ENCODE results near the gene WDR7.

The WDR7 gene

DNA sequence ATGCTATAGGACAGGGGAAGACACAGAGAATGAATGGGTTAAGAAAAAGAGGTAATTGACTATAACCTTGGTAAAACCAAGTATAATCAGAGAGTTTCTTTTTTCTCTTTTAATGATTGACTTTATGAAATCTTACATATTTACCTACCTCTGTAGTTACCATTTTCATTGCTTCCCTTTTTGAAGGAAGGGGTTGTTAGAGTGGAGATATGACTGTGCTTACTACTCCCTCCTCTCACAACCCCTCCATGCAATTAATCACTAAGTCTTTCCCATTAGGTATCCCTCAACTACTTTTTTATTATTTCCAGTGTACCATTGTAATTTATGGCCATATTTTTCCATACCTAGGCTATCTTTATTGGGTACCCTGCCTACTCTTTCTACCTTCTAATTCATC is 71.4 kb downstream of the WDR7 start:
- DNase-seq (ENCODE audit: low spot score) = no peak

- no peak for DNase-seq (ENCODE audit: low spot score)
Measured at GRCh38 chr18:56723068-56723467, 71.9 kb downstream of the WDR7 start.

- no peak for DNase-seq (ENCODE audit: low spot score)
Measured at GRCh38 chr18:56723706-56724105, 72.5 kb downstream of the WDR7 start.

DNA sequence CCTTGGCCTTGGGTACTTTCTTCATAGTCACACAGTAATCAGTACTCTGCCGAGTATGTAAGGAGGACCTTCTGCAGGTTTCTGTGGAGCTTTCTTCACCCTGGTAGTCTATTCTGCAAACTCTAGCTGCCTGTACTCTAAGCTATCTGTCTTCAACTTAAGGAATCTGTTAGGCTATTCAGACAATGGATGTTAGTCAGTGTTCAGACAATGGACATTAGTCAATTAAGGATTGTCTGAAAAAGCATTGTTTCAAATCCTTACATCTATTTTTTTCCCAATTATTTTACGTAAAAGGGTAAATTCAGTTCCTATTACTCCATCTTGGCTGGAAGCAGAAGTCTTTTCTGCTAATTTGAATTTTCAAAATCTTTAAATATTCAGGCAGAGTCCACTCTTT is 75.7 kb downstream of the WDR7 start:
- no peak for DNase-seq (ENCODE audit: low spot score)

DNA sequence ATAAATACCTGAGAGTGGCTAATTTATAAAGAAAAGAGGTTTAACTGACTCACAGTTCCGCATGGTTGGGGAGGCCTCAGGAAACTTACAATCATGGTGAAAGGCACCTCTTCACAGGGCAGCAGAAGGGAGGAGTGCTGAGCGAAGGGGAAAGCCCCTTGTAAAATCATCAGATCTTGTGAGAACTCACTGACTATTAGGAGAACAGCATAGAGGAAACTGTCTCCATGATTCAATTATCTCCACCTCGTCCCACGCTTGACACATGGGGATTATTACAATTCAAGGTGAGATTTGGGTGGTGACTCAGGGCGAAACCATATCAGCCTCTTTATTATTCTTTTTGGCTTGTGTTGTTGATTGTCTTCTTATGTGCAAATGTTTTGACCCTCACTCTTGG is 76.2 kb downstream of the WDR7 start:
- DNase-seq (ENCODE audit: low spot score) = no peak

GRCh38 chr18:56728741-56729140 is 77.6 kb downstream of the WDR7 start:
- DNase-seq (ENCODE audit: low spot score) = no peak

- DNase-seq (ENCODE audit: low spot score) = no peak
Measured at GRCh38 chr18:56738184-56738583, 87.0 kb downstream of the WDR7 start.

DNA sequence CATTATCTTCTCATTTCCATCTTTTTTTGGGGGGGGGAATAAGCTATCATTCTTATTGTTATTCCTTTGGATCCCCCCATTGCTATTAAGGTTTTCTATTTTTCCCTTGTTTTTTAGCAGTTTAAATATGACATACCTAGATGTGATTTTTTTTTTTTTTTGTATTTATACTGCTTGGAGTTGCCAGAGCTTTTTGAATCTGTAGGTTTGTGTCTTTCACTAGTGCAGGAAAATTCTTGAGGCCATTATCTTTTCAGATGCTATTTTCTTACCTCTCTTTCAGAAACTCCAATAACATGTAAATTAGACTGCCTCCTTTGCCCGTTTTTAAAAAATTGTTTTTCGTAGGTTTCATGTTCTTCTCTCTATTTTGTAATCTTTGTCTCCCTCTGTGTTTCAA is 88.6 kb downstream of the WDR7 start:
- DNase-seq (ENCODE audit: low spot score) = no peak

- no peak for DNase-seq (ENCODE audit: low spot score)
Measured at GRCh38 chr18:56740645-56741044, 89.5 kb downstream of the WDR7 start.

DNA sequence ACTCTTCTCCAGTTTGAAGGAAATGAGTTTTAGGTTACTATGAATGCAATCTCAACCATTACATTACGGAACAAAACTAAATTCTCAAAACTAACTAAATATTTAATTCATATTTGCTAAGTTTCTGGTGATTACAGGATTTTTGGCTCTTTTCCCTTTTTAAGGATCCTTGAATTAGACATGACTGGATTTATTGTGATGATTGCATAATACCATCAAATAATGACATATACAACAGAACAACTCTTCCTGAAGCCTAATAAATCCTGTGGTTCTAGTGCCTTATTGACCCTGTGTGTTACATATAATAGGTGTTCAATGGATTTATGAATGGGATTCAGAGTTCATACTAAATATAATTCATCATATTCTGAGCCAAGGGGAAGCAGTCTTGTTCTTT is 90.5 kb downstream of the WDR7 start:
- no peak for DNase-seq (ENCODE audit: low spot score)

GRCh38 chr18:56743115-56743514 is 92.0 kb downstream of the WDR7 start:
- DNase-seq (ENCODE audit: low spot score) = no peak

- DNase-seq (ENCODE audit: low spot score) = no peak
Measured at GRCh38 chr18:56747032-56747658, 96.0 kb downstream of the WDR7 start.

- DNase-seq (ENCODE audit: low spot score) = no peak
Measured at GRCh38 chr18:56747857-56748256, 96.7 kb downstream of the WDR7 start.

- DNase-seq (ENCODE audit: low spot score) = peak; percentile 24
Measured at GRCh38 chr18:56748698-56749268, 97.6 kb downstream of the WDR7 start.

- no peak for DNase-seq (ENCODE audit: low spot score)
Measured at GRCh38 chr18:56756966-56757365, 105.8 kb downstream of the WDR7 start.

DNA sequence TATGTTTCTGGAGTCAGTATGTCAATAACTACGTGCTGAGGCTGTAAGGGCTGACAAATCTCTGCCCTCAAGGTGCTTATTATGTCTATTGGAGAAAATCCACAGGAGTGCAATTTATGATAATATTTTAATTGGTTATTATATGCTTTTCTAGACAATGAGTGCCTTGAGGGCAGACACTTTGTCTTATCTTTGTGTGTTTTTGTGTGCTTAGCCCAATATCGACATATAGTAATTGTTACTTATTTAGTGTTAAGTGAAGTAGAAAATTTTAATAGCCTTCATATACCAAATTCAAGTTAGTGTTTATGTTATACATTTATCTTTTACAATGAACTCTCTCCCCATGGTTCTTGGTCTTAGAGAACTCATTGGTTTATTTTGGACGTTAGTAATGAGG is 118.9 kb downstream of the WDR7 start:
- DNase-seq (ENCODE audit: low spot score) = no peak

- no peak for DNase-seq (ENCODE audit: low spot score)
Measured at GRCh38 chr18:56770873-56771272, 119.7 kb downstream of the WDR7 start.

DNA sequence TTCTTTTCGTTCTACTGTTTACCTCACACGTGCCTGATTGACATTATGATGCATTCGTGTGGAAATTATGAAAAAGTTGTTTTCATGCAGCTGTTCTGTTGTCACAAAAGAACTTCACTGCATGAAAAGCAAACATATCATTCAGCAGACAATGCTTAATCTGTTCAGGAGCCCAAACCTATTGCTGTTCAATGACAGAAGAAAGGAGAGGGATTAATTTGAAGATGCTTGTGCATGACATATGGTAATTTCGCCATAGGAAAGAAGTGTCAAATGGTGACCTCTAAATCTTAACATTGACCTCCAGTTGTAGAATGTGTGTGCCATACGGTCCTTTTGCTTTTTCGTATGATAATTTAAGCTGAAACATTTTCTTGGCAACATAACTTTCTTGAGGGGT is 124.5 kb downstream of the WDR7 start:
- no peak for DNase-seq (ENCODE audit: low spot score)

GRCh38 chr18:56787390-56787789 is 136.2 kb downstream of the WDR7 start:
- no peak for DNase-seq (ENCODE audit: low spot score)

GRCh38 chr18:56789004-56789888 is 138.1 kb downstream of the WDR7 start:
- peak; percentile 12 for DNase-seq (ENCODE audit: low spot score)

- DNase-seq (ENCODE audit: low spot score) = no peak
Measured at GRCh38 chr18:56789889-56790180, 138.7 kb downstream of the WDR7 start.

DNA sequence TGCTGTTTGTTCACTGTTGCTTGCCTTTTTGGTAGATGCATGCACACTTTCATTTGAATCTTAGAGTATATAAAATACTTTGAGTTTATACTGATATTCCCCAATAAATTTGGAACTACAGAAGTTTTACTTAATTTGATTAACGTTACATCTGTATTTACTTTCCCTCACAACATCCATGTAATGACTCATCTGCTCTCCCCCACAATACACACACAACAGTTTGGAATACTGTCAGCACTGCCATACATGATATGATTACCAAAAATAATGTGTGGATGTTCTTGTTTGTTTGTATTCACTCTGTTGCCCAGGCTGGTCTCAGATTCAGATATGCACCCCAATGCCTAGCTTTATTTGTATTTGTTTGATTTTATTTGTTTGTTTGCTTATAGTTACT is 144.2 kb downstream of the WDR7 start:
- no peak for DNase-seq (ENCODE audit: low spot score)

DNA sequence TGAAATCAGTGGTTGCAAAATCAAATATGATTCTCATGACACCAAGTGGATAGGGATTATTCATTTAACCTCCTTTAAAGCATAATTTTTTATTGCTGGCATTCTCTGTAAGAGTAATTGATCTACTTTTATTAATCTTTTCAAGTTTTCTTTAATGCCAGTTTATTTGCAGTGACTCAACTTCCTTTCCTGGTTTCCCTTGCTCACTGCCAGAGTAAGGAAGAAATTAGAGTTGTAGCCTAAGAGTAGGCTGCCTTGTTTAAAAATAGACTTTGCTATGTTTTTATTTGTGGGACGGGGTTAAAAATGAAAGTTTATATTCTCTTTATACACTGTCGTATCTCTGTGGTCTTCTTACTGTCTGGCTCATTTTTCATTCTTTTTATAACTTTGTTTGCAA is 148.6 kb downstream of the WDR7 start:
- no peak for DNase-seq (ENCODE audit: low spot score)

DNA sequence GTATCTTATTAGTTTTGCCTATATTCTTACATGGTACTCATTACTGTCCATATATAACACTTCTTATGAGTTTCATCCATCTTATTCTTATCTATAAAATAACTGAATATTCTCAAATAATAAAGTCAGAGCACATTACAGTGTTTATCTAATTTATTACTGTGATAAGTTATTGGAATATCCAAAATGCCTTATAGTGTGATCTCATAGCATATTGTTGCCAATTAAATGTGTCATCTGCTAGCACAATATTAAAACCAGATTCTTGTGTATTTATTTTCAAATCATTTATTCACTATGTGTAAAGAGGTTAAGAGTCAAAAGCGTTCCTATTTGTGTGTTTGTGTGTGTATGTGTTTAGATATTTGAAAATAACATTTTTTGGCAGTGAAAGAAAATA is 151.9 kb downstream of the WDR7 start:
- DNase-seq (ENCODE audit: low spot score) = no peak
